ENCODE results near the gene NMNAT2. TPM values are rescaled to one million over a fixed set of nuclear protein-coding genes. Genes with fewer than 3 reads are reported as not detected.

Gene NMNAT2
- total and polyA plus RNA-seq, 2 of the 8 experiments (the other 6 are each of a cell fraction or from before 2014, with no cell fraction given): 6.5 to 20.9 TPM

DNA sequence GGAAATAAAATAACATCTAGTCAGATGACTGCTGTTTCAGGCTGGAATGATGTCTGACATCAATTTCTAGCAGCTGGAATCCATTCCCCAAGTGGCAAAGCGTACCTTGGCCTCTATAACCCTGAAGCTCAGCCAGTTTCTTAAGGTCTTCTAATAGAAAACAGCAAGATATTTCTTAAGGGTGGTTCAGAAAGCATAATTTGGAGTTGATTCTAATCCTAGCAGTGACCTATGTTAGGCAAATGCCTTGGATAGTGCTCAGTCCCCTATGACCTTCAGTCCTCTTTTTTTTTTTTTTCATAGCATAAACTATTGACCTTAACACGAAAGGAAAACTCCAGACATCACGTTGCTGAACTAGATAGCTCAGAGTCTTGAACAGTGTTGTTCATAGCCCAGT, 175.6 kb downstream of the NMNAT2 start:
- Histone ChIP-seq H3K27me3 (replicated peaks in 1 of 4; ENCODE audit: control insufficient read depth in 3 of 4, extremely low read depth in 1 of 4, insufficient read depth in 3 of 4, low read length in 3 of 4) (no peaks in the 10 kb centered on the region), H3K4ac (replicated peaks; ENCODE audit: insufficient read length, low read depth, low read length) (no peak overlapping the region), H4K91ac (replicated peaks; ENCODE audit: insufficient read length, low read length) (no peak overlapping the region), H4K8ac (ENCODE audit: extremely low read depth, insufficient read depth, low read length) (no peak overlapping the region), H3K79me1 (ENCODE audit: low read depth, low read length) (no peaks in the 10 kb centered on the region), H2AK5ac (ENCODE audit: low read depth, low read length) (no peak overlapping the region), H3K9ac (replicated peaks in 1 of 4; ENCODE audit: extremely low read depth in 1 of 4, low read depth in 3 of 4, low read length in 3 of 4) (no peak overlapping the region), H3K79me2 (ENCODE audit: control insufficient read depth in 1 of 2, insufficient read depth in 2 of 2, low read length in 2 of 2) (no peaks in the 10 kb centered on the region), H3K23ac (ENCODE audit: insufficient read length) (no peak overlapping the region), H2BK5ac (ENCODE audit: low read depth, low read length) (no peak overlapping the region), H3K4me3 (ENCODE audit: extremely low read depth in 1 of 4, insufficient read depth in 2 of 4, low read depth in 3 of 4, low read length in 4 of 4) (no peak overlapping the region), H3K27ac (ENCODE audit: low read depth, low read length) (no peak overlapping the region), H4K20me1 (replicated peaks in 1 of 2; ENCODE audit: control insufficient read depth in 1 of 2, insufficient read depth in 2 of 2, low read length in 2 of 2) (no peaks in the 10 kb centered on the region), H3K18ac (ENCODE audit: extremely low read depth, low read length) (no peak overlapping the region), H3K36me3 (ENCODE audit: control insufficient read depth in 2 of 4, insufficient read depth in 4 of 4, low read length in 3 of 4) (peaks cover 0 to 2% (median 0%) of the 10 kb centered on the region in 4 experiments; a peak in 1 of 8 replicates), H3K9me3 (ENCODE audit: insufficient read depth in 2 of 2, low read depth in 1 of 2, low read length in 1 of 2) (no peaks in the 10 kb centered on the region), H3K14ac (ENCODE audit: insufficient read length) (no peak overlapping the region), H3K4me2 (ENCODE audit: insufficient read depth in 1 of 2, low read depth in 2 of 2, low read length in 2 of 2) (no peak overlapping the region), H2BK120ac (replicated peaks; ENCODE audit: low read depth, low read length) (no peak overlapping the region), H2AFZ (ENCODE audit: low read length) (no peak overlapping the region), H2BK15ac (ENCODE audit: low read length) (no peak overlapping the region), H3K23me2 (ENCODE audit: low read depth, low read length) (no peaks in the 10 kb centered on the region), H2BK20ac (ENCODE audit: low read length) (no peak overlapping the region), H3K4me1 (replicated peaks in 1 of 4; ENCODE audit: control insufficient read depth in 3 of 4, insufficient read depth in 4 of 4, low read length in 3 of 4) (no peaks in the 10 kb centered on the region), H2BK12ac (ENCODE audit: low read depth, low read length) (no peak overlapping the region), H4K5ac (ENCODE audit: insufficient read length, low read depth, low read length) (no peak overlapping the region), H3K56ac (replicated peaks; ENCODE audit: insufficient read length, low read depth, low read length) (no peak overlapping the region)
- FAIRE-seq (no peak), DNase-seq (ENCODE audit: low read depth in 1 of 2, low spot score in 2 of 2) (no peak)
- POLR2A ChIA-PET (ENCODE audit: partially characterized antibody): no interaction called here
- CTCF ChIA-PET (ENCODE audit: partially characterized antibody): interaction anchor here (0.8 to 8.7 kb wide), 3 partner anchors 14 to 391 kb away, joined by 3 to 51 read pairs (median 5); no protein-coding TSS in a partner anchor
- TF ChIP-seq ZNF274 (IDR thresholded peaks at IDR 0.05; ENCODE audit: borderline replicate concordance, extremely low read depth, low read length) (no peak), CBX8 (IDR thresholded peaks at IDR 0.05; ENCODE audit: borderline replicate concordance, low read depth, low read length) (no peak)
- WGBS, 2 experiments (ENCODE audit: extremely low coverage in 1 of 2, insufficient coverage in 1 of 2, insufficient read length in 1 of 2, insufficient replicate concordance in 2 of 2, low coverage in 1 of 2, low lambda C conversion rate in 2 of 2, missing lambda C conversion rate in 1 of 2): 95% methylated on average over 3 of the region's 3 CpGs; no CpG with 5 or more reads in 1 of the 2 experiments
